ENCODE results near the gene C1orf226.

C1orf226 gene

GRCh38 chr1:162365284-162366020 lies 16.1 kb upstream of the C1orf226 start:
- no peak for DNase-seq

- no peak for DNase-seq
Observed at GRCh38 chr1:162366149-162366548, 15.4 kb upstream of the C1orf226 start.

- DNase-seq, result no peak
Observed at GRCh38 chr1:162366671-162367070, 14.9 kb upstream of the C1orf226 start.

GRCh38 chr1:162367073-162367472 lies 14.5 kb upstream of the C1orf226 start:
- DNase-seq, result no peak

- DNase-seq, result no peak
Observed at GRCh38 chr1:162367772-162368171, 13.8 kb upstream of the C1orf226 start.

- no peak for DNase-seq
Observed at GRCh38 chr1:162368451-162368850, 13.1 kb upstream of the C1orf226 start.

- DNase-seq, result no peak
Observed at GRCh38 chr1:162369571-162369970, 12.0 kb upstream of the C1orf226 start.

- no peak for DNase-seq
Observed at GRCh38 chr1:162370161-162370560, 11.4 kb upstream of the C1orf226 start.

- no peak for DNase-seq
Observed at GRCh38 chr1:162370721-162371120, 10.8 kb upstream of the C1orf226 start.

- no peak for DNase-seq
Observed at GRCh38 chr1:162371611-162372010, 9.9 kb upstream of the C1orf226 start.

GRCh38 chr1:162372159-162373071 lies 9.1 kb upstream of the C1orf226 start:
- no peak for DNase-seq

- DNase-seq, result no peak
Observed at GRCh38 chr1:162373072-162373427, 8.5 kb upstream of the C1orf226 start.

GRCh38 chr1:162373541-162374260 lies 7.8 kb upstream of the C1orf226 start:
- no peak for DNase-seq

GRCh38 chr1:162374406-162374805 lies 7.1 kb upstream of the C1orf226 start:
- DNase-seq, result no peak

GRCh38 chr1:162375463-162375862 lies 6.1 kb upstream of the C1orf226 start:
- no peak for DNase-seq

- DNase-seq, result no peak
Observed at GRCh38 chr1:162376691-162377090, 4.8 kb upstream of the C1orf226 start, which contains the start of gene SPATA46. Gene SPATA46 (minus strand): TSS chr1:162376854. CDS start chr1:162376790, 64 bp downstream.

- no peak for DNase-seq
Observed at GRCh38 chr1:162380061-162380846, 1.3 kb upstream of the C1orf226 start.

GRCh38 chr1:162381941-162382750 lies 618 bp downstream of the C1orf226 start:
- no peak for DNase-seq

- DNase-seq, result no peak
Observed at GRCh38 chr1:162383091-162383490, 1.6 kb downstream of the C1orf226 start.

GRCh38 chr1:162383516-162383915 lies 2.0 kb downstream of the C1orf226 start:
- no peak for DNase-seq

GRCh38 chr1:162384116-162384515 lies 2.6 kb downstream of the C1orf226 start:
- no peak for DNase-seq
